ENCODE data around the gene TBC1D25. TPM values are rescaled to one million over a fixed set of nuclear protein-coding genes. Genes with fewer than 3 reads are reported as not detected.

The TBC1D25 gene
- total RNA-seq, 4 donors from 2014 or later: 5.5 to 11.7 (median 8.5) TPM

GRCh38 chrX:48579259-48579658 is 39.7 kb downstream of the TBC1D25 start:
- Histone ChIP-seq H3K27ac (peak overlapping the region; percentile 38 to 64 (median 50)), H3K4me3 (no peak overlapping the region), H3K27me3 (no peaks in the 10 kb centered on the region), H3K9me3 (no peaks in the 10 kb centered on the region), H3K4me1 (peaks cover 3 to 54% (median 11%) of the 10 kb centered on the region in 3 donors), H3K36me3 (peaks cover 0 to 47% (median 12%) of the 10 kb centered on the region in 3 donors)
- DNase-seq: no peak
- intact Hi-C loops (cut with DNase I): no loop called here
- TF ChIP-seq, protein P1, sequence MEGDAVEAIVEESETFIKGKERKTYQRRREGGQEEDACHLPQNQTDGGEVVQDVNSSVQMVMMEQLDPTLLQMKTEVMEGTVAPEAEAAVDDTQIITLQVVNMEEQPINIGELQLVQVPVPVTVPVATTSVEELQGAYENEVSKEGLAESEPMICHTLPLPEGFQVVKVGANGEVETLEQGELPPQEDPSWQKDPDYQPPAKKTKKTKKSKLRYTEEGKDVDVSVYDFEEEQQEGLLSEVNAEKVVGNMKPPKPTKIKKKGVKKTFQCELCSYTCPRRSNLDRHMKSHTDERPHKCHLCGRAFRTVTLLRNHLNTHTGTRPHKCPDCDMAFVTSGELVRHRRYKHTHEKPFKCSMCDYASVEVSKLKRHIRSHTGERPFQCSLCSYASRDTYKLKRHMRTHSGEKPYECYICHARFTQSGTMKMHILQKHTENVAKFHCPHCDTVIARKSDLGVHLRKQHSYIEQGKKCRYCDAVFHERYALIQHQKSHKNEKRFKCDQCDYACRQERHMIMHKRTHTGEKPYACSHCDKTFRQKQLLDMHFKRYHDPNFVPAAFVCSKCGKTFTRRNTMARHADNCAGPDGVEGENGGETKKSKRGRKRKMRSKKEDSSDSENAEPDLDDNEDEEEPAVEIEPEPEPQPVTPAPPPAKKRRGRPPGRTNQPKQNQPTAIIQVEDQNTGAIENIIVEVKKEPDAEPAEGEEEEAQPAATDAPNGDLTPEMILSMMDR (IDR thresholded peaks at IDR 0.05): no peak
- TF ChIP-seq POLR2A (IDR thresholded peaks at IDR 0.05): no peak
- 60% methylated on average over 1 of the region's 3 CpGs; no CpG with 5 or more reads in 1 of the 2 donors for WGBS, 2 donors

GRCh38 chrX:48580662-48581061 is 41.1 kb downstream of the TBC1D25 start:
- Histone ChIP-seq H3K27ac (peak overlapping the region; percentile 30 to 64 (median 48)), H3K4me3 (no peak overlapping the region), H3K36me3 (peaks cover 0 to 41% (median 8%) of the 10 kb centered on the region in 3 donors), H3K27me3 (no peaks in the 10 kb centered on the region), H3K9me3 (no peaks in the 10 kb centered on the region), H3K4me1 (peaks cover 3 to 46% (median 9%) of the 10 kb centered on the region in 3 donors)
- intact Hi-C loops (cut with DNase I): no loop called here
- DNase-seq: no peak
- no CpG with 5 or more reads among the region's 1 CpG for WGBS, 2 donors
- no peak for TF ChIP-seq POLR2A (IDR thresholded peaks at IDR 0.05)
- TF ChIP-seq, protein P1 (IDR thresholded peaks at IDR 0.05): no peak

DNA sequence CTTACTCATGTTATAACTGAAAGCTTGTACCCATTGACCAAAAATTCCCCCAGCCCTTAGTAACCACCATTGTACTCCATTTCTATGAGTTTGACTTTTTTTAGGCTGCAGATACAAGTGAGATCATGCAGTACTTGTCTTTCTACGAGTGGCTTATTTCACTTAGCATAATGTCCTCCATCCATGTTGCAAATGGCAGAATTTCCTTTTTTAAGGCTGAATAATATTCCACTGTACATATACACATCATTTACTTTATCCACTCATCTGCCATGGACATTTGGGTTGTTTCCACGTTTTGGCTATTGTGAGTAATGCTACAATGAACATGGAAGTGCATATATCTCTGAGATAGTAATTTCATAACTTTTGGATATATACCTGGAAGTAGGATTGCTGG is 45.2 kb downstream of the TBC1D25 start:
- TF ChIP-seq, protein P1 (IDR thresholded peaks at IDR 0.05): no peak
- no peak for TF ChIP-seq POLR2A (IDR thresholded peaks at IDR 0.05)
- WGBS, 2 donors: 29 to 52% methylated on average over 2 of the region's 2 CpGs
- Histone ChIP-seq H3K9me3 (no peaks in the 10 kb centered on the region), H3K27ac (no peak overlapping the region), H3K4me3 (no peak overlapping the region), H3K36me3 (peaks cover 0 to under 1% (median 0%) of the 10 kb centered on the region in 3 donors), H3K27me3 (no peaks in the 10 kb centered on the region), H3K4me1 (peaks cover 0 to 7% (median 0%) of the 10 kb centered on the region in 3 donors)
- intact Hi-C loops (cut with DNase I): no loop called here
- DNase-seq: no peak

- intact Hi-C loops (cut with DNase I): no loop called here
- 52 to 64% methylated on average over 4 to 13 of the region's 13 CpGs for WGBS, 2 donors
- Histone ChIP-seq H3K4me3 (no peak overlapping the region), H3K36me3 (no peaks in the 10 kb centered on the region), H3K27me3 (no peaks in the 10 kb centered on the region), H3K27ac (peak overlapping the region in 3 of 4 donors; percentile 56 to 73 (median 68)), H3K9me3 (no peaks in the 10 kb centered on the region), H3K4me1 (peaks cover 0 to 16% (median 0%) of the 10 kb centered on the region in 3 donors)
- no peak for TF ChIP-seq POLR2A (IDR thresholded peaks at IDR 0.05)
- TF ChIP-seq, protein P1 (IDR thresholded peaks at IDR 0.05): no peak
- DNase-seq: no peak
These were observed 50.1 kb downstream of the TBC1D25 start for GRCh38 chrX:48589482-48590162.

- 60 to 87% methylated on average over 1 to 17 of the region's 21 CpGs for WGBS, 2 donors
- Histone ChIP-seq H3K4me3 (no peak overlapping the region), H3K27ac (peak overlapping the region; percentile 54 to 73 (median 62)), H3K9me3 (no peaks in the 10 kb centered on the region), H3K4me1 (peaks cover 0 to 16% (median 0%) of the 10 kb centered on the region in 3 donors), H3K36me3 (no peaks in the 10 kb centered on the region), H3K27me3 (no peaks in the 10 kb centered on the region)
- TF ChIP-seq, protein P1 (IDR thresholded peaks at IDR 0.05): no peak
- no peak for TF ChIP-seq POLR2A (IDR thresholded peaks at IDR 0.05)
- no peak for DNase-seq
- intact Hi-C loops (cut with DNase I): no loop called here
These were observed 50.9 kb downstream of the TBC1D25 start for GRCh38 chrX:48590203-48591103.

Measured in esophagus squamous epithelium (tissue), 5 donors.